K562 (cell line): ENCODE data around the gene LRP1. TPM values are rescaled to one million over a fixed set of nuclear protein-coding genes. Genes with fewer than 3 reads are reported as not detected.
A peak's percentile ranks its signal among the peaks of the same experiment; 100 is the strongest.

Source experiments
- ATAC-seq: fragments of 200-7000 bp; cut with Tn5 transposase; 3 replicates; pipeline ENCODE4 v1.9.1; 2020; ENCODE audit warnings: moderate library complexity
- BruUV-seq: library from RNA; stranded (reverse); fragments of 400-500 nt; replicated peaks from 2 replicates; lab custom pipeline; 2021; lab: Mats Ljungman, UMichigan
- CTCF ChIA-PET: fragments of 300-600 bp; formaldehyde crosslinking; extraction: SDS; loops from one replicate; lab custom pipeline; 2021; ENCODE audit warnings: low intra/inter-chr PET ratio; lab: Yijun Ruan, JAX
- POLR2A ChIA-PET: fragments of 300-600, 350-650 bp; sonication (Branson Sonifier 250); formaldehyde crosslinking; extraction: SDS; loops from one replicate; lab custom pipeline; 2021; ENCODE audit warnings: antibody characterized with exemption, inconsistent platforms; lab: Yijun Ruan, JAX
- DNase-seq, 4 experiments: peaks; one replicate each; pipeline versions ENCODE4 v3.0.0 to v3.0.0-alpha.2; 2011 to 2018; ENCODE audit warnings: low spot score in 3 of 4, mixed read lengths in 3 of 4; ENCODE audit errors: extremely low read depth in 1 of 4
- FAIRE-seq: peaks from 2 replicates; lab custom pipeline; 2011; peaks lifted over from hg19 to GRCh38; lab: Jason Lieb, UNC
- H2AFZ ChIP-seq: 2 replicates; pipeline ENCODE4 v1.6.0; 2011; ENCODE audit warnings: low read depth, low read length, control low read depth, inconsistent platforms
- H3K27ac ChIP-seq: fragments of 200-600 bp; 3 replicates; pipeline ENCODE4 v1.8.0; 2011; ENCODE audit warnings: low read depth, mild to moderate bottlenecking, control low read depth, inconsistent platforms, low read length, moderate library complexity, mixed read lengths; ENCODE audit errors: extremely low read depth
- H3K27me3 ChIP-seq, 2 experiments: fragments of 300-600 bp in 1 of 2; 2 replicates in 1 of 2; 3 replicates in 1 of 2; pipeline versions ENCODE4 v1.6.0 to v1.8.0; 2011; ENCODE audit warnings: inconsistent platforms in 2 of 2, low read length in 2 of 2, mild to moderate bottlenecking in 1 of 2, mixed read lengths in 1 of 2, moderate library complexity in 1 of 2; ENCODE audit not compliant: control insufficient read depth in 2 of 2, insufficient read depth in 2 of 2
- H3K36me3 ChIP-seq: fragments of 300-600 bp; 3 replicates; pipeline ENCODE4 v1.8.0; 2011; ENCODE audit warnings: mild to moderate bottlenecking, low read length, inconsistent platforms; ENCODE audit not compliant: control insufficient read depth, insufficient read depth
- H3K4me1 ChIP-seq, 2 experiments: fragments of 200-600 bp in 1 of 2; replicated peaks in 1 of 2; 2 replicates in 1 of 2; 3 replicates in 1 of 2; pipeline versions ENCODE4 v1.5.1 to v1.8.0; 2011; ENCODE audit warnings: inconsistent platforms in 2 of 2, low read length in 2 of 2, mild to moderate bottlenecking in 1 of 2, mixed read lengths in 1 of 2, moderate library complexity in 1 of 2; ENCODE audit not compliant: control insufficient read depth in 2 of 2, insufficient read depth in 2 of 2
- H3K4me2 ChIP-seq: 2 replicates; pipeline ENCODE4 v1.6.1; 2011; ENCODE audit warnings: low read length, control low read depth, inconsistent platforms, mixed read lengths; ENCODE audit not compliant: insufficient read depth
- H3K4me3 ChIP-seq: fragments of 200-600 bp; sonication (generic), shearing (Covaris generic); 2 replicates; pipeline ENCODE4 v1.5.1; 2016; ENCODE audit warnings: control low read depth, inconsistent platforms
- H3K79me2 ChIP-seq: fragments of 200-600 bp; 3 replicates; pipeline ENCODE4 v1.8.0; 2011; ENCODE audit warnings: low read length, inconsistent platforms; ENCODE audit not compliant: control insufficient read depth, insufficient read depth
- H3K9ac ChIP-seq, 2 experiments: 2 replicates each; pipeline versions ENCODE4 v1.6.0 to v1.6.1; 2011; ENCODE audit warnings: low read depth in 2 of 2, low read length in 2 of 2, control low read depth in 1 of 2, inconsistent platforms in 1 of 2, mild to moderate bottlenecking in 1 of 2, mixed read lengths in 1 of 2; ENCODE audit not compliant: insufficient read depth in 1 of 2
- H3K9me1 ChIP-seq: one replicate; pipeline ENCODE4 v1.6.0; 2011; ENCODE audit warnings: inconsistent platforms, mild to moderate bottlenecking, low read length, moderate library complexity; ENCODE audit not compliant: control insufficient read depth, insufficient read depth
- H3K9me3 ChIP-seq: replicated peaks from 2 replicates; pipeline ENCODE4 v1.5.1; 2011; ENCODE audit warnings: low read depth, low read length, inconsistent platforms; ENCODE audit not compliant: control insufficient read depth, insufficient read depth
- H4K20me1 ChIP-seq: replicated peaks from 2 replicates; pipeline ENCODE4 v1.6.1; 2011; ENCODE audit warnings: low read length, inconsistent platforms, mixed read lengths; ENCODE audit not compliant: control insufficient read depth, insufficient read depth
- C11orf30 ChIP-seq: fragments of 450-650 bp; IDR thresholded peaks from 2 replicates; pipeline ENCODE4 v1.6.1; 2016; ENCODE audit warnings: low read depth, mild to moderate bottlenecking
- GABPB2 ChIP-seq: fragments of 250-450 bp; sonication (Bioruptor Pico); conservative IDR thresholded peaks from 2 replicates; pipeline ENCODE4 v1.5.1; 2021; ENCODE audit warnings: mild to moderate bottlenecking
- KDM4B ChIP-seq, 2 experiments: fragments of 450-650 bp in 1 of 2; sonication (generic) in 1 of 2; IDR thresholded peaks; 2 replicates each; pipeline ENCODE4 v1.6.1; 2016 to 2017; ENCODE audit warnings: borderline replicate concordance in 2 of 2, antibody characterized with exemption in 1 of 2, low read depth in 1 of 2, mild to moderate bottlenecking in 1 of 2
- MAFF ChIP-seq: IDR thresholded peaks from 2 replicates; pipeline ENCODE4 v1.6.1; 2012; ENCODE audit warnings: low read length, improper control_type of control experiment
- MAFG ChIP-seq: fragments of 450-650 bp; conservative IDR thresholded peaks from 2 replicates; pipeline ENCODE4 v1.6.1; 2016; ENCODE audit warnings: missing genetic modification characterization, missing compliant biosample characterization
- MAFK ChIP-seq: IDR thresholded peaks from 2 replicates; pipeline ENCODE4 v1.6.1; 2011; ENCODE audit warnings: low read length, improper control_type of control experiment
- MCM2 ChIP-seq: fragments of 450-650 bp; IDR thresholded peaks from 2 replicates; pipeline ENCODE4 v1.6.1; 2017; ENCODE audit warnings: low read depth, mild to moderate bottlenecking
- NFE2 ChIP-seq: IDR thresholded peaks from 2 replicates; pipeline ENCODE4 v1.6.1; 2014; ENCODE audit warnings: antibody characterized with exemption, low read depth
- NFE2L1 ChIP-seq: fragments of 450-650 bp; IDR thresholded peaks from 2 replicates; pipeline ENCODE4 v1.6.1; 2016; ENCODE audit warnings: missing genetic modification characterization, low read depth, mild to moderate bottlenecking, missing compliant biosample characterization, moderate library complexity, borderline replicate concordance
- ZNF316 ChIP-seq: fragments of 450-650 bp; IDR thresholded peaks from 2 replicates; pipeline ENCODE4 v1.6.1; 2016
- WGBS: fragments of 100-300 bp; shearing (Covaris generic); methylation state at CpG from one replicate; pipeline ENCODE4 v1.1.6; 2016; ENCODE audit warnings: low coverage, mixed read lengths; ENCODE audit not compliant: insufficient coverage; ENCODE audit errors: missing lambda C conversion rate; 5-methylcytosine and 5-hydroxymethylcytosine counted together
- in situ Hi-C: fragments of 300-500 bp; cut with MboI; formaldehyde crosslinking; loops from 4 replicates; pipeline ENCODE4 v1.15.0; 2018; ENCODE audit warnings: inconsistent platforms, mixed read lengths
- intact Hi-C: fragments of 100-400 bp; cut with micrococcal nuclease; formaldehyde crosslinking; loops from 2 replicates; pipeline ENCODE4 v1.14.2; 2022
- polyA plus RNA-seq, 8 experiments: library from polyadenylated mRNA; depleted of rRNA in 4 of 8; stranded (reverse) in 5 of 8; unstranded in 3 of 8; fragments of >200 nt; fragmentation: Nextera tagmentation in 2 of 8; fragmentation: Illumina TruSeq in 1 of 8; extraction: Ambion mirVana in 2 of 8; extraction: Trizol in 1 of 8; gene quantifications; 2 replicates each; pipeline versions ENCODE4 v1.2.1 to v1.2.3, GENCODE V29; 2011 to 2014; ENCODE audit warnings: inconsistent platforms in 1 of 8, missing spikeins in 1 of 8
- total RNA-seq, 7 experiments: library from RNA; depleted of rRNA in 6 of 7; stranded (reverse); fragments of >200 nt in 6 of 7; fragmentation: Illumina TruSeq in 2 of 7; extraction: Trizol in 2 of 7; gene quantifications; 2 replicates each; pipeline versions ENCODE4 v1.2.1 to v1.2.3, GENCODE V29; 2011 to 2021; ENCODE audit warnings: low replicate concordance in 1 of 7

LRP1 gene
- total and polyA plus RNA-seq, 9 of the 15 experiments (the other 6 are each of a cell fraction or from before 2014, with no cell fraction given): 0.04 to 0.64 (median 0.19) TPM; not detected in 2

GRCh38 chr12:57119294-57120085 lies 8.8 kb upstream of the LRP1 start:
- intact Hi-C loops (loop anchor here (10.0 kb wide), 1 partner anchor 125 kb away; no protein-coding TSS in a partner anchor), in situ Hi-C loops (loop anchor here (5.0 kb wide), 1 partner anchor 58 kb away; no protein-coding TSS in a partner anchor)
- DNase-seq: no peak

More at GRCh38 chr12:57119294-57120085, 8.8 kb upstream of the LRP1 start:
- H3K4me2 ChIP-seq: no peak overlapping the region
- BruUV-seq: no TSS peak
- no peak overlapping the region for H3K9ac ChIP-seq
- POLR2A ChIA-PET: interaction anchor here (1.2 kb wide), 1 partner anchor 8 kb away, joined by 3 read pairs; no protein-coding TSS in a partner anchor
- H3K36me3 ChIP-seq: no peaks in the 10 kb centered on the region
- H3K27me3 ChIP-seq: no peaks in the 10 kb centered on the region
- no peaks in the 10 kb centered on the region; the same call in 1 of the 2 replicates for H4K20me1 ChIP-seq
- 57% methylated on average over 5 of the region's 5 CpGs for WGBS
- H3K9me3 ChIP-seq: peaks cover 7% of the 10 kb centered on the region
- FAIRE-seq (no peak), ATAC-seq (no peak)
- no peak overlapping the region for H3K27ac ChIP-seq
- peaks cover 10 to 14% of the 10 kb centered on the region in 2 experiments; a peak in 4 of 5 replicates for H3K4me1 ChIP-seq
- 0 out of 2 replicates have a peak overlapping the region, but pooled peaks have one; percentile 10 for H2AFZ ChIP-seq
- CTCF ChIA-PET: interaction anchor here (0.6 kb wide), 1 partner anchor 61 kb away, joined by 3 read pairs; no protein-coding TSS in a partner anchor
- H3K79me2 ChIP-seq: no peaks in the 10 kb centered on the region
- TF ChIP-seq MAFK (peak; percentile 52; the same call in 1 of the 2 replicates), KDM4B (IDR thresholded peaks at IDR 0.05; ENCODE audit: borderline replicate concordance in 2 of 2, low read depth in 1 of 2) (no peak), MCM2 (no peak), MAFG (tag) (peak; percentile 83), ZNF316 (peak; percentile 88), C11orf30 (peak; percentile 70), NFE2L1 (peak; percentile 73), NFE2 (peak; percentile 73), GABPB2 (CRISPR knock-in tag) (no peak), MAFF (peak; percentile 59)
- H3K9me1 ChIP-seq: no peaks in the 10 kb centered on the region
- no peak overlapping the region for H3K4me3 ChIP-seq
